HG03025 (cell line): ENCODE measurements around the gene QSOX2.
"Not testable (repeated sequence)": the region's sequence is repeated elsewhere in the genome, so short reads cannot be mapped to it uniquely, and the experiment has no call there.

Experiments
- ATAC-seq: cut with Tn5 transposase; IDR thresholded peaks from one replicate; pipeline ENCODE4 v1.9.1; 2021; ENCODE audit warnings: mild to moderate bottlenecking, moderate library complexity; ENCODE audit not compliant: unreplicated experiment, low FRiP score

The QSOX2 gene

GRCh38 chr9:136238342-136238732, 7.3 kb downstream of the QSOX2 start:
- no peak for ATAC-seq

GRCh38 chr9:136237486-136238341, 7.9 kb downstream of the QSOX2 start:
- ATAC-seq = no peak

- not testable (repeated sequence) for ATAC-seq
These were observed 8.9 kb downstream of the QSOX2 start for GRCh38 chr9:136236471-136237410.

GRCh38 chr9:136235709-136236455, 9.7 kb downstream of the QSOX2 start:
- ATAC-seq = no peak

- no peak for ATAC-seq
These were observed 10.4 kb downstream of the QSOX2 start for GRCh38 chr9:136235171-136235570.

- no peak for ATAC-seq
These were observed 11.0 kb downstream of the QSOX2 start for GRCh38 chr9:136234597-136234996.

GRCh38 chr9:136233868-136234267, 11.7 kb downstream of the QSOX2 start:
- no peak for ATAC-seq

- no peak for ATAC-seq
These were observed 12.2 kb downstream of the QSOX2 start for GRCh38 chr9:136233411-136233810.

- no peak for ATAC-seq
These were observed 12.6 kb downstream of the QSOX2 start for GRCh38 chr9:136232969-136233368.

- ATAC-seq = no peak
These were observed 13.9 kb downstream of the QSOX2 start for GRCh38 chr9:136231478-136232297.

GRCh38 chr9:136230773-136231172, 14.8 kb downstream of the QSOX2 start:
- ATAC-seq = no peak

GRCh38 chr9:136230365-136230764, 15.2 kb downstream of the QSOX2 start:
- ATAC-seq = no peak

- no peak for ATAC-seq
These were observed 16.2 kb downstream of the QSOX2 start for GRCh38 chr9:136229096-136230065.

- ATAC-seq = no peak
These were observed 17.3 kb downstream of the QSOX2 start for GRCh38 chr9:136228107-136228875.

GRCh38 chr9:136226680-136227407, 18.8 kb downstream of the QSOX2 start:
- no peak for ATAC-seq

- ATAC-seq = peak; percentile 46
These were observed 19.6 kb downstream of the QSOX2 start for GRCh38 chr9:136225748-136226679.
